ENCODE results near the gene ATXN2. TPM values are rescaled to one million over a fixed set of nuclear protein-coding genes. Genes with fewer than 3 reads are reported as not detected.
A peak's percentile ranks its signal among the peaks of the same experiment; 100 is the strongest.
"Not testable (repeated sequence)": the region's sequence is repeated elsewhere in the genome, so short reads cannot be mapped to it uniquely, and the experiment has no call there.

The ATXN2 gene
- total and polyA plus RNA-seq, 9 of the 15 experiments (the other 6 are each of a cell fraction or from before 2014, with no cell fraction given), result 16.8 to 67.8 (median 29.3) TPM

DNA sequence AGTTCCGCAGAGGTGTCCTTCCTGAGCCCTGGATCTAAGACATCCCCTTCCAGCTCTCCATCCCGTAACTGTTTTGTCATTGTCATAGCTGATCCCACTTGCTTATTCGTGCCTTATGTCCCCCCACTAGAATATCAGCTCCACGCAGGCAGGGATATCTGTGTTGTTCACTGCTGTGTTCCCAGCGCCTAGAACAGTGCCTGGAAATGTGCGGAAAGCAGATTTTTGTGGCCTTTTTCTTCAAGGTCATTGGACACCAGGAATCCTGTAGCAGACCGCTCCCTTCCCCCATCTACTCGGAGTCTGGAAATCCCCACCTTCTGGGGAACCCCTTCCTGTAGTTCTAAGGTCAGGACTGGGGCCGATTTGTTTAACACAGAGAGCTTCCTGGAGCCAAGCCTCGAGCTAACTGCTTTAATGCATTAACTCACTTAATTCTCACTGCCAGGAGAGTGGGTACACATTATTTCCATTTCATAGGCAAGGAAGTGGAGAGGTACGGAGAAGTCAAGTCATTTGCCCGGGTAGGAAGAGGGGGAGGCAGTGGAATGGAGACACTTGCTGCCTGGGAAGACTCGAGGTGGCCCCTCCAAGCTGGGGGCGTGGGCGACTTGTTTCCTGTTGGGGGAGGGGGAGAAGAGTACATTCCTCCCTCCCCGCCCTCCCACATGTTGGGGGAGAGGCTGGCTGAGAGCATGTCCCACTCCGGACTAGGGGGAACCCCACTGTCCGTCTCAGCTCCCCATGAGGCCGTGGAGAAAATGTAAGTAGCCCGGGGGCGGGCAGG, 194.6 kb downstream of the ATXN2 start (continued):
- TF ChIP-seq, protein P1, sequence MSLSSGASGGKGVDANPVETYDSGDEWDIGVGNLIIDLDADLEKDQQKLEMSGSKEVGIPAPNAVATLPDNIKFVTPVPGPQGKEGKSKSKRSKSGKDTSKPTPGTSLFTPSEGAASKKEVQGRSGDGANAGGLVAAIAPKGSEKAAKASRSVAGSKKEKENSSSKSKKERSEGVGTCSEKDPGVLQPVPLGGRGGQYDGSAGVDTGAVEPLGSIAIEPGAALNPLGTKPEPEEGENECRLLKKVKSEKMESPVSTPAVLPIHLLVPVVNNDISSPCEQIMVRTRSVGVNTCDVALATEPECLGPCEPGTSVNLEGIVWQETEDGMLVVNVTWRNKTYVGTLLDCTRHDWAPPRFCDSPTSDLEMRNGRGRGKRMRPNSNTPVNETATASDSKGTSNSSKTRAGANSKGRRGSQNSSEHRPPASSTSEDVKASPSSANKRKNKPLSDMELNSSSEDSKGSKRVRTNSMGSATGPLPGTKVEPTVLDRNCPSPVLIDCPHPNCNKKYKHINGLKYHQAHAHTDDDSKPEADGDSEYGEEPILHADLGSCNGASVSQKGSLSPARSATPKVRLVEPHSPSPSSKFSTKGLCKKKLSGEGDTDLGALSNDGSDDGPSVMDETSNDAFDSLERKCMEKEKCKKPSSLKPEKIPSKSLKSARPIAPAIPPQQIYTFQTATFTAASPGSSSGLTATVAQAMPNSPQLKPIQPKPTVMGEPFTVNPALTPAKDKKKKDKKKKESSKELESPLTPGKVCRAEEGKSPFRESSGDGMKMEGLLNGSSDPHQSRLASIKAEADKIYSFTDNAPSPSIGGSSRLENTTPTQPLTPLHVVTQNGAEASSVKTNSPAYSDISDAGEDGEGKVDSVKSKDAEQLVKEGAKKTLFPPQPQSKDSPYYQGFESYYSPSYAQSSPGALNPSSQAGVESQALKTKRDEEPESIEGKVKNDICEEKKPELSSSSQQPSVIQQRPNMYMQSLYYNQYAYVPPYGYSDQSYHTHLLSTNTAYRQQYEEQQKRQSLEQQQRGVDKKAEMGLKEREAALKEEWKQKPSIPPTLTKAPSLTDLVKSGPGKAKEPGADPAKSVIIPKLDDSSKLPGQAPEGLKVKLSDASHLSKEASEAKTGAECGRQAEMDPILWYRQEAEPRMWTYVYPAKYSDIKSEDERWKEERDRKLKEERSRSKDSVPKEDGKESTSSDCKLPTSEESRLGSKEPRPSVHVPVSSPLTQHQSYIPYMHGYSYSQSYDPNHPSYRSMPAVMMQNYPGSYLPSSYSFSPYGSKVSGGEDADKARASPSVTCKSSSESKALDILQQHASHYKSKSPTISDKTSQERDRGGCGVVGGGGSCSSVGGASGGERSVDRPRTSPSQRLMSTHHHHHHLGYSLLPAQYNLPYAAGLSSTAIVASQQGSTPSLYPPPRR (CRISPR knock-in tag; IDR thresholded peaks at IDR 0.05; ENCODE audit: borderline replicate concordance), result no peak

DNA sequence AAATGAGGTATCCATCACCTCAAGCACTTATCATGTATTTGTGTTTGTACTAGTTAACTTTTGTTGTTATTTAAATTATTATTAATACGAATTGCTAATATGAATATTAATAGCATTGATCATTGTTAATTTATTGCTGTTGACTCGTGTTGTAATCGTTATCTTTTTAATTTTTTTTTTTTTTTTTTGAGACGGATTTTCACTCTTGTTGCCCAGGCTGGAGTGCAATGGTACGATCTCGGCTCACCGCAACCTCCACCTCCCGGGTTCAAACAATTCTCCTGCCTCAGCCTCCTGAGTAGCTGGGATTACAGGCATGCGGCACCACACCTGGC, 196.7 kb downstream of the ATXN2 start:
- POLR2A ChIA-PET; H3K27me3 ChIP-seq (ENCODE audit: control insufficient read depth in 2 of 2, insufficient read depth in 2 of 2, low read length in 2 of 2); in situ Hi-C loops (cut with MboI); FAIRE-seq; BruUV-seq (replicated peaks); H3K9me1 ChIP-seq (ENCODE audit: control insufficient read depth, insufficient read depth, low read length); DNase-seq (ENCODE audit: extremely low read depth in 1 of 4, low spot score in 3 of 4); intact Hi-C loops (cut with micrococcal nuclease); H3K4me3 ChIP-seq; H2AFZ ChIP-seq (ENCODE audit: low read depth, low read length); H3K27ac ChIP-seq (ENCODE audit: extremely low read depth, low read depth, low read length); H3K9me3 ChIP-seq (replicated peaks; ENCODE audit: control insufficient read depth, insufficient read depth, low read depth, low read length); H3K36me3 ChIP-seq (ENCODE audit: control insufficient read depth, insufficient read depth, low read length); H3K9ac ChIP-seq (ENCODE audit: insufficient read depth in 1 of 2, low read depth in 2 of 2, low read length in 2 of 2); H4K20me1 ChIP-seq (replicated peaks; ENCODE audit: control insufficient read depth, insufficient read depth, low read length); ATAC-seq; H3K4me2 ChIP-seq (ENCODE audit: insufficient read depth, low read length): not testable (repeated sequence)
- CTCF ChIA-PET (ENCODE audit: low intra/inter-chr PET ratio), result interaction anchor here (1.7 kb wide), 1 partner anchor 49 kb away, joined by 8 read pairs; no protein-coding TSS in a partner anchor
- WGBS (ENCODE audit: insufficient coverage, low coverage, missing lambda C conversion rate), result 70% methylated on average over 7 of the region's 9 CpGs
- peaks cover 17% of the 10 kb centered on the region for H3K79me2 ChIP-seq (ENCODE audit: control insufficient read depth, insufficient read depth, low read length)
- peaks cover 31 to 49% of the 10 kb centered on the region in 2 experiments; a peak in 4 of 5 replicates for H3K4me1 ChIP-seq (replicated peaks in 1 of 2; ENCODE audit: control insufficient read depth in 2 of 2, insufficient read depth in 2 of 2, low read length in 2 of 2)
- TF ChIP-seq, protein P2, sequence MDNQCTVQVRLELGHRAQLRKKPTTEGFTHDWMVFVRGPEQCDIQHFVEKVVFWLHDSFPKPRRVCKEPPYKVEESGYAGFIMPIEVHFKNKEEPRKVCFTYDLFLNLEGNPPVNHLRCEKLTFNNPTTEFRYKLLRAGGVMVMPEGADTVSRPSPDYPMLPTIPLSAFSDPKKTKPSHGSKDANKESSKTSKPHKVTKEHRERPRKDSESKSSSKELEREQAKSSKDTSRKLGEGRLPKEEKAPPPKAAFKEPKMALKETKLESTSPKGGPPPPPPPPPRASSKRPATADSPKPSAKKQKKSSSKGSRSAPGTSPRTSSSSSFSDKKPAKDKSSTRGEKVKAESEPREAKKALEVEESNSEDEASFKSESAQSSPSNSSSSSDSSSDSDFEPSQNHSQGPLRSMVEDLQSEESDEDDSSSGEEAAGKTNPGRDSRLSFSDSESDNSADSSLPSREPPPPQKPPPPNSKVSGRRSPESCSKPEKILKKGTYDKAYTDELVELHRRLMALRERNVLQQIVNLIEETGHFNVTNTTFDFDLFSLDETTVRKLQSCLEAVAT (IDR thresholded peaks at IDR 0.05), result peak in 1 of 2 experiments; percentile 11; a peak in 1 of 4 replicates
- TF ChIP-seq, protein P3, sequence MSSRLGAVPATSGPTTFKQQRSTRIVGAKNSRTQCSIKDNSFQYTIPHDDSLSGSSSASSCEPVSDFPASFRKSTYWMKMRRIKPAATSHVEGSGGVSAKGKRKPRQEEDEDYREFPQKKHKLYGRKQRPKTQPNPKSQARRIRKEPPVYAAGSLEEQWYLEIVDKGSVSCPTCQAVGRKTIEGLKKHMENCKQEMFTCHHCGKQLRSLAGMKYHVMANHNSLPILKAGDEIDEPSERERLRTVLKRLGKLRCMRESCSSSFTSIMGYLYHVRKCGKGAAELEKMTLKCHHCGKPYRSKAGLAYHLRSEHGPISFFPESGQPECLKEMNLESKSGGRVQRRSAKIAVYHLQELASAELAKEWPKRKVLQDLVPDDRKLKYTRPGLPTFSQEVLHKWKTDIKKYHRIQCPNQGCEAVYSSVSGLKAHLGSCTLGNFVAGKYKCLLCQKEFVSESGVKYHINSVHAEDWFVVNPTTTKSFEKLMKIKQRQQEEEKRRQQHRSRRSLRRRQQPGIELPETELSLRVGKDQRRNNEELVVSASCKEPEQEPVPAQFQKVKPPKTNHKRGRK (tag; IDR thresholded peaks at IDR 0.05), result 0 out of 2 replicates have a peak, but pooled peaks have one; percentile 28
- TF ChIP-seq MCM7 (IDR thresholded peaks at IDR 0.05) (peak in 1 of 2 experiments; percentile 90; a peak in 1 of 4 replicates), PHB2 (IDR thresholded peaks at IDR 0.05; ENCODE audit: low read depth) (0 out of 2 replicates have a peak, but pooled peaks have one; percentile 38), SMARCA4 (IDR thresholded peaks at IDR 0.05) (peak; percentile 16; the same call in 1 of the 2 replicates), HLTF (IDR thresholded peaks at IDR 0.05) (0 out of 2 replicates have a peak, but pooled peaks have one; percentile 51)

All from K562 (cell line).